Activated T-cell treated with anti-CD3 and anti-CD28 coated beads, Interleukin-2, amount 50 U/mL, for 24 hours (primary cell): ENCODE data around the gene B4GALT2.

ENCODE experiments used
- DNase-seq: peaks from one replicate; pipeline ENCODE4 v3.0.0-alpha.2; 2020
- H3K27ac Mint-ChIP-seq: 2 replicates; pipeline ENCODE4 v1.8.0; 2020; ENCODE audit warnings: mild to moderate bottlenecking, mixed read lengths
- H3K27me3 Mint-ChIP-seq: 2 replicates; pipeline ENCODE4 v1.8.0; 2020; ENCODE audit warnings: mixed read lengths
- H3K36me3 Mint-ChIP-seq: 2 replicates; pipeline ENCODE4 v1.8.0; 2020; ENCODE audit warnings: low read depth, mixed read lengths
- H3K4me1 Mint-ChIP-seq: 2 replicates; pipeline ENCODE4 v1.8.0; 2020; ENCODE audit warnings: low read depth, mixed read lengths
- H3K4me3 Mint-ChIP-seq: 2 replicates; pipeline ENCODE4 v1.8.0; 2020; ENCODE audit warnings: mild to moderate bottlenecking, moderate library complexity, mixed read lengths
- H3K9me3 Mint-ChIP-seq: 2 replicates; pipeline ENCODE4 v1.8.0; 2020; ENCODE audit warnings: mixed read lengths

Gene B4GALT2

GRCh38 chr1:43994071-43994470 lies 15.1 kb downstream of the B4GALT2 start:
- no peak for DNase-seq
- H3K36me3 Mint-ChIP-seq = peaks cover 2% of the 10 kb centered on the region
- H3K27ac Mint-ChIP-seq = no peak overlapping the region
- H3K9me3 Mint-ChIP-seq = no peaks in the 10 kb centered on the region
- peaks cover 20% of the 10 kb centered on the region for H3K4me1 Mint-ChIP-seq
- H3K27me3 Mint-ChIP-seq = no peaks in the 10 kb centered on the region
- H3K4me3 Mint-ChIP-seq = no peak overlapping the region

GRCh38 chr1:43994794-43995790 lies 16.1 kb downstream of the B4GALT2 start:
- Mint-ChIP-seq H3K4me1 (peaks cover 20% of the 10 kb centered on the region), H3K36me3 (peaks cover 6% of the 10 kb centered on the region), H3K4me3 (no peak overlapping the region), H3K27ac (no peak overlapping the region), H3K9me3 (no peaks in the 10 kb centered on the region), H3K27me3 (no peaks in the 10 kb centered on the region)
- DNase-seq = no peak

- Mint-ChIP-seq H3K9me3 (no peaks in the 10 kb centered on the region), H3K4me1 (peaks cover 16% of the 10 kb centered on the region), H3K27ac (no peak overlapping the region), H3K27me3 (no peaks in the 10 kb centered on the region), H3K36me3 (peaks cover 12% of the 10 kb centered on the region), H3K4me3 (no peak overlapping the region)
- no peak for DNase-seq
These were observed 17.1 kb downstream of the B4GALT2 start for GRCh38 chr1:43995984-43996732.

- Mint-ChIP-seq H3K4me1 (peaks cover 12% of the 10 kb centered on the region), H3K36me3 (peaks cover 15% of the 10 kb centered on the region), H3K4me3 (no peak overlapping the region), H3K27me3 (no peaks in the 10 kb centered on the region), H3K9me3 (no peaks in the 10 kb centered on the region), H3K27ac (no peak overlapping the region)
- DNase-seq = no peak
These were observed 17.7 kb downstream of the B4GALT2 start for GRCh38 chr1:43996733-43997115.

GRCh38 chr1:43997295-43997999 lies 18.4 kb downstream of the B4GALT2 start:
- Mint-ChIP-seq H3K27me3 (no peaks in the 10 kb centered on the region), H3K36me3 (peaks cover 19% of the 10 kb centered on the region), H3K4me3 (no peak overlapping the region), H3K27ac (no peak overlapping the region), H3K4me1 (peaks cover 4% of the 10 kb centered on the region), H3K9me3 (no peaks in the 10 kb centered on the region)
- DNase-seq = no peak

- no peak for DNase-seq
- no peaks in the 10 kb centered on the region for H3K27me3 Mint-ChIP-seq
- H3K36me3 Mint-ChIP-seq = peaks cover 19% of the 10 kb centered on the region
- H3K4me3 Mint-ChIP-seq = no peak overlapping the region
- H3K27ac Mint-ChIP-seq = no peak overlapping the region
- no peaks in the 10 kb centered on the region for H3K4me1 Mint-ChIP-seq
- no peaks in the 10 kb centered on the region for H3K9me3 Mint-ChIP-seq
These were observed 19.0 kb downstream of the B4GALT2 start for GRCh38 chr1:43998000-43998378.

GRCh38 chr1:43999455-43999854 lies 20.4 kb downstream of the B4GALT2 start:
- no peak overlapping the region for H3K4me3 Mint-ChIP-seq
- no peaks in the 10 kb centered on the region for H3K9me3 Mint-ChIP-seq
- H3K4me1 Mint-ChIP-seq = no peaks in the 10 kb centered on the region

GRCh38 chr1:44000122-44000665 lies 21.2 kb downstream of the B4GALT2 start:
- Mint-ChIP-seq H3K4me1 (no peaks in the 10 kb centered on the region), H3K9me3 (no peaks in the 10 kb centered on the region), H3K27me3 (no peaks in the 10 kb centered on the region), H3K36me3 (peaks cover 21% of the 10 kb centered on the region), H3K4me3 (no peak overlapping the region), H3K27ac (no peak overlapping the region)
- DNase-seq = no peak

More at GRCh38 chr1:43999455-43999854, 20.4 kb downstream of the B4GALT2 start:
- Mint-ChIP-seq H3K27me3 (no peaks in the 10 kb centered on the region), H3K36me3 (peaks cover 19% of the 10 kb centered on the region), H3K27ac (no peak overlapping the region)
- DNase-seq = no peak

- Mint-ChIP-seq H3K27ac (no peak overlapping the region), H3K4me1 (no peaks in the 10 kb centered on the region), H3K36me3 (peaks cover 23% of the 10 kb centered on the region), H3K27me3 (no peaks in the 10 kb centered on the region), H3K9me3 (no peaks in the 10 kb centered on the region), H3K4me3 (no peak overlapping the region)
- DNase-seq = no peak
These were observed 23.2 kb downstream of the B4GALT2 start for GRCh38 chr1:44002165-44002564.

GRCh38 chr1:44002606-44003157 lies 23.7 kb downstream of the B4GALT2 start:
- Mint-ChIP-seq H3K36me3 (peaks cover 23% of the 10 kb centered on the region), H3K27me3 (no peaks in the 10 kb centered on the region), H3K9me3 (no peaks in the 10 kb centered on the region), H3K27ac (no peak overlapping the region), H3K4me3 (no peak overlapping the region), H3K4me1 (no peaks in the 10 kb centered on the region)
- no peak for DNase-seq

- no peak overlapping the region for H3K4me3 Mint-ChIP-seq
- H3K27ac Mint-ChIP-seq = no peak overlapping the region
- peaks cover 6% of the 10 kb centered on the region for H3K36me3 Mint-ChIP-seq
- no peaks in the 10 kb centered on the region for H3K27me3 Mint-ChIP-seq
- no peaks in the 10 kb centered on the region for H3K9me3 Mint-ChIP-seq
- no peak for DNase-seq
- H3K4me1 Mint-ChIP-seq = peaks cover 4% of the 10 kb centered on the region
These were observed 29.2 kb downstream of the B4GALT2 start for GRCh38 chr1:44008259-44008658.

- no peak for DNase-seq
- peaks cover 4% of the 10 kb centered on the region for H3K36me3 Mint-ChIP-seq
- H3K4me1 Mint-ChIP-seq = peaks cover 8% of the 10 kb centered on the region
- H3K4me3 Mint-ChIP-seq = no peak overlapping the region
- H3K27ac Mint-ChIP-seq = no peak overlapping the region
- H3K9me3 Mint-ChIP-seq = no peaks in the 10 kb centered on the region
- H3K27me3 Mint-ChIP-seq = no peaks in the 10 kb centered on the region
These were observed 32.0 kb downstream of the B4GALT2 start for GRCh38 chr1:44010935-44011471.

GRCh38 chr1:44012404-44012803 lies 33.4 kb downstream of the B4GALT2 start:
- no peak for DNase-seq
- no peak overlapping the region for H3K4me3 Mint-ChIP-seq
- H3K36me3 Mint-ChIP-seq = peaks cover 2% of the 10 kb centered on the region
- H3K9me3 Mint-ChIP-seq = no peaks in the 10 kb centered on the region
- no peaks in the 10 kb centered on the region for H3K27me3 Mint-ChIP-seq
- H3K27ac Mint-ChIP-seq = no peak overlapping the region
- H3K4me1 Mint-ChIP-seq = peaks cover 8% of the 10 kb centered on the region
